WTC11 (cell line): ENCODE data around the gene GRAMD4. TPM values are rescaled to one million over a fixed set of nuclear protein-coding genes. Genes with fewer than 3 reads are reported as not detected.
A peak's percentile ranks its signal among the peaks of the same experiment; 100 is the strongest.

Experiments
- ATAC-seq: fragments of 200-7000 bp; cut with Tn5 transposase; 2 replicates; pipeline ENCODE4 v1.10.0; 2021; ENCODE audit warnings: mild to moderate bottlenecking, moderate library complexity
- CTCF ChIA-PET: fragments of 300-600 bp; sonication (Branson Sonifier 250); formaldehyde crosslinking; loops from one replicate; lab custom pipeline; 2021; ENCODE audit warnings: antibody characterized with exemption; lab: Charles Lee
- POLR2A ChIA-PET: fragments of 350-600 bp; sonication (Branson Sonifier 250); formaldehyde crosslinking; loops from one replicate; lab custom pipeline; 2021; ENCODE audit warnings: antibody characterized with exemption; lab: Charles Lee
- DNase-seq: peaks from one replicate; pipeline ENCODE4 v3.0.0; 2021; ENCODE audit warnings: low spot score
- H3K27ac Mint-ChIP-seq: 2 replicates; pipeline ENCODE4 v1.8.0; 2021; ENCODE audit warnings: mixed read lengths
- H3K27me3 Mint-ChIP-seq: 2 replicates; pipeline ENCODE4 v1.8.0; 2021; ENCODE audit warnings: low read depth, mild to moderate bottlenecking, moderate library complexity, mixed read lengths
- H3K36me3 Mint-ChIP-seq: 2 replicates; pipeline ENCODE4 v1.8.0; 2021; ENCODE audit warnings: mixed read lengths
- H3K4me1 Mint-ChIP-seq: 2 replicates; pipeline ENCODE4 v1.8.0; 2022; ENCODE audit warnings: mixed read lengths
- H3K4me3 Mint-ChIP-seq: 2 replicates; pipeline ENCODE4 v1.8.0; 2021; ENCODE audit warnings: mild to moderate bottlenecking, moderate library complexity, mixed read lengths
- H3K9me3 Mint-ChIP-seq: 2 replicates; pipeline ENCODE4 v1.8.0; 2021; ENCODE audit warnings: mixed read lengths
- ERG ChIP-seq: fragments of 250-450 bp; sonication (Bioruptor Pico); IDR thresholded peaks from 2 replicates; pipeline ENCODE4 v1.8.0; 2021; ENCODE audit warnings: mild to moderate bottlenecking
- FOXK1 ChIP-seq: sonication (generic); formaldehyde crosslinking; IDR thresholded peaks from 2 replicates; pipeline ENCODE4 v1.8.0; 2022; ENCODE audit warnings: mild to moderate bottlenecking, moderate library complexity, missing genetic modification reagents
- FOXP1 ChIP-seq: sonication (generic); formaldehyde crosslinking; IDR thresholded peaks from 2 replicates; pipeline ENCODE4 v1.8.0; 2022; ENCODE audit warnings: missing genetic modification reagents, mild to moderate bottlenecking, moderate library complexity, borderline replicate concordance
- NFE2L1 ChIP-seq: sonication (generic); formaldehyde crosslinking; IDR thresholded peaks from 2 replicates; pipeline ENCODE4 v1.8.1; 2023; ENCODE audit warnings: missing genetic modification reagents
- NR3C1 ChIP-seq: sonication (generic); formaldehyde crosslinking; conservative IDR thresholded peaks from 2 replicates; pipeline ENCODE4 v1.8.1; 2023; ENCODE audit warnings: low read depth, mild to moderate bottlenecking, missing genetic modification reagents
- SP1 ChIP-seq: sonication (generic); formaldehyde crosslinking; conservative IDR thresholded peaks from 2 replicates; pipeline ENCODE4 v1.8.1; 2022; ENCODE audit warnings: missing genetic modification reagents
- USF1 ChIP-seq: sonication (generic); formaldehyde crosslinking; IDR thresholded peaks from 2 replicates; pipeline ENCODE4 v1.8.0; 2022; ENCODE audit warnings: mild to moderate bottlenecking, missing genetic modification reagents
- ZNF138 ChIP-seq: sonication (generic); formaldehyde crosslinking; conservative IDR thresholded peaks from 2 replicates; pipeline ENCODE4 v1.8.1; 2022; ENCODE audit warnings: mild to moderate bottlenecking, moderate library complexity, missing genetic modification reagents
- ZNF416 ChIP-seq: fragments of 250-450 bp; sonication (Bioruptor Pico); IDR thresholded peaks from 2 replicates; pipeline ENCODE4 v1.9.0; 2021; ENCODE audit warnings: mild to moderate bottlenecking, inconsistent platforms
- total RNA-seq: library from RNA; stranded (reverse); gene quantifications from 3 replicates; pipeline ENCODE4 v1.2.3, GENCODE V29; 2021
- TF ChIP-seq, protein P1 (sequence below): sonication (generic); formaldehyde crosslinking; IDR thresholded peaks from 2 replicates; pipeline ENCODE4 v1.8.1; 2023; ENCODE audit warnings: mild to moderate bottlenecking, missing genetic modification reagents, moderate library complexity
- TF ChIP-seq, protein P2 (sequence below): sonication (generic); formaldehyde crosslinking; IDR thresholded peaks from 2 replicates; pipeline ENCODE4 v1.8.0; 2022; ENCODE audit warnings: mild to moderate bottlenecking, missing genetic modification reagents
- TF ChIP-seq, protein P3 (sequence below): fragments of 250-450 bp; sonication (Bioruptor Pico); IDR thresholded peaks from 2 replicates; pipeline ENCODE4 v1.9.0; 2021; ENCODE audit warnings: mild to moderate bottlenecking
- TF ChIP-seq, protein P4 (sequence below): fragments of 250-450 bp; sonication (Bioruptor Pico); IDR thresholded peaks from 2 replicates; pipeline ENCODE4 v1.9.0; 2021; ENCODE audit warnings: mild to moderate bottlenecking, borderline replicate concordance
- TF ChIP-seq, protein P5 (sequence below): sonication (generic); formaldehyde crosslinking; IDR thresholded peaks from 2 replicates; pipeline ENCODE4 v1.8.1; 2023; ENCODE audit warnings: mild to moderate bottlenecking, missing genetic modification reagents
- TF ChIP-seq, protein P6 (sequence below): sonication (generic); formaldehyde crosslinking; IDR thresholded peaks from 2 replicates; pipeline ENCODE4 v1.8.0; 2022; ENCODE audit warnings: missing genetic modification reagents
- TF ChIP-seq, protein P7 (sequence below): sonication (generic); formaldehyde crosslinking; IDR thresholded peaks from 2 replicates; pipeline ENCODE4 v1.8.0; 2023; ENCODE audit warnings: missing genetic modification reagents, mild to moderate bottlenecking, borderline replicate concordance

The GRAMD4 gene
- total RNA-seq, 1 experiment from 2014 or later = 41.0 TPM

- no peaks in the 10 kb centered on the region for H3K9me3 Mint-ChIP-seq
- CTCF ChIA-PET = interaction anchor here (0.7 to 1.8 kb wide), 9 partner anchors 9 to 731 kb away, joined by 3 to 13 read pairs (median 4); no protein-coding TSS in a partner anchor
- H3K4me3 Mint-ChIP-seq = no peak overlapping the region
- ATAC-seq = peak; percentile 97
- POLR2A ChIA-PET = interaction anchor here (0.7 kb wide), 1 partner anchor 9 kb away, joined by 3 read pairs; no protein-coding TSS in a partner anchor
- peak; percentile 92 for DNase-seq
- peak overlapping the region; percentile 96 for H3K27ac Mint-ChIP-seq
- H3K4me1 Mint-ChIP-seq = peaks cover 20% of the 10 kb centered on the region
- H3K36me3 Mint-ChIP-seq = no peaks in the 10 kb centered on the region
- no peaks in the 10 kb centered on the region for H3K27me3 Mint-ChIP-seq
- TF ChIP-seq USF1 (CRISPR knock-in tag) (peak; percentile 50; the same call in 1 of the 2 replicates), ZNF138 (CRISPR knock-in tag) (peak; percentile 66; the same call in 1 of the 2 replicates), ERG (CRISPR knock-in tag) (no peak), NR3C1 (CRISPR knock-in tag) (no peak), NFE2L1 (CRISPR knock-in tag) (no peak), SP1 (CRISPR knock-in tag) (peak; percentile 56; the same call in 1 of the 2 replicates), FOXK1 (0 out of 2 replicates have a peak, but pooled peaks have one; percentile 23), ZNF416 (CRISPR knock-in tag) (no peak), FOXP1 (CRISPR knock-in tag) (no peak)
- TF ChIP-seq, protein P1, sequence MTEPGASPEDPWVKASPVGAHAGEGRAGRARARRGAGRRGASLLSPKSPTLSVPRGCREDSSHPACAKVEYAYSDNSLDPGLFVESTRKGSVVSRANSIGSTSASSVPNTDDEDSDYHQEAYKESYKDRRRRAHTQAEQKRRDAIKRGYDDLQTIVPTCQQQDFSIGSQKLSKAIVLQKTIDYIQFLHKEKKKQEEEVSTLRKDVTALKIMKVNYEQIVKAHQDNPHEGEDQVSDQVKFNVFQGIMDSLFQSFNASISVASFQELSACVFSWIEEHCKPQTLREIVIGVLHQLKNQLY (CRISPR knock-in tag) = no peak
- TF ChIP-seq, protein P2, sequence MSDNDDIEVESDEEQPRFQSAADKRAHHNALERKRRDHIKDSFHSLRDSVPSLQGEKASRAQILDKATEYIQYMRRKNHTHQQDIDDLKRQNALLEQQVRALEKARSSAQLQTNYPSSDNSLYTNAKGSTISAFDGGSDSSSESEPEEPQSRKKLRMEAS = peak; percentile 63
- TF ChIP-seq, protein P3, sequence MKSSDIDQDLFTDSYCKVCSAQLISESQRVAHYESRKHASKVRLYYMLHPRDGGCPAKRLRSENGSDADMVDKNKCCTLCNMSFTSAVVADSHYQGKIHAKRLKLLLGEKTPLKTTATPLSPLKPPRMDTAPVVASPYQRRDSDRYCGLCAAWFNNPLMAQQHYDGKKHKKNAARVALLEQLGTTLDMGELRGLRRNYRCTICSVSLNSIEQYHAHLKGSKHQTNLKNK (CRISPR knock-in tag) = no peak
- TF ChIP-seq, protein P4, sequence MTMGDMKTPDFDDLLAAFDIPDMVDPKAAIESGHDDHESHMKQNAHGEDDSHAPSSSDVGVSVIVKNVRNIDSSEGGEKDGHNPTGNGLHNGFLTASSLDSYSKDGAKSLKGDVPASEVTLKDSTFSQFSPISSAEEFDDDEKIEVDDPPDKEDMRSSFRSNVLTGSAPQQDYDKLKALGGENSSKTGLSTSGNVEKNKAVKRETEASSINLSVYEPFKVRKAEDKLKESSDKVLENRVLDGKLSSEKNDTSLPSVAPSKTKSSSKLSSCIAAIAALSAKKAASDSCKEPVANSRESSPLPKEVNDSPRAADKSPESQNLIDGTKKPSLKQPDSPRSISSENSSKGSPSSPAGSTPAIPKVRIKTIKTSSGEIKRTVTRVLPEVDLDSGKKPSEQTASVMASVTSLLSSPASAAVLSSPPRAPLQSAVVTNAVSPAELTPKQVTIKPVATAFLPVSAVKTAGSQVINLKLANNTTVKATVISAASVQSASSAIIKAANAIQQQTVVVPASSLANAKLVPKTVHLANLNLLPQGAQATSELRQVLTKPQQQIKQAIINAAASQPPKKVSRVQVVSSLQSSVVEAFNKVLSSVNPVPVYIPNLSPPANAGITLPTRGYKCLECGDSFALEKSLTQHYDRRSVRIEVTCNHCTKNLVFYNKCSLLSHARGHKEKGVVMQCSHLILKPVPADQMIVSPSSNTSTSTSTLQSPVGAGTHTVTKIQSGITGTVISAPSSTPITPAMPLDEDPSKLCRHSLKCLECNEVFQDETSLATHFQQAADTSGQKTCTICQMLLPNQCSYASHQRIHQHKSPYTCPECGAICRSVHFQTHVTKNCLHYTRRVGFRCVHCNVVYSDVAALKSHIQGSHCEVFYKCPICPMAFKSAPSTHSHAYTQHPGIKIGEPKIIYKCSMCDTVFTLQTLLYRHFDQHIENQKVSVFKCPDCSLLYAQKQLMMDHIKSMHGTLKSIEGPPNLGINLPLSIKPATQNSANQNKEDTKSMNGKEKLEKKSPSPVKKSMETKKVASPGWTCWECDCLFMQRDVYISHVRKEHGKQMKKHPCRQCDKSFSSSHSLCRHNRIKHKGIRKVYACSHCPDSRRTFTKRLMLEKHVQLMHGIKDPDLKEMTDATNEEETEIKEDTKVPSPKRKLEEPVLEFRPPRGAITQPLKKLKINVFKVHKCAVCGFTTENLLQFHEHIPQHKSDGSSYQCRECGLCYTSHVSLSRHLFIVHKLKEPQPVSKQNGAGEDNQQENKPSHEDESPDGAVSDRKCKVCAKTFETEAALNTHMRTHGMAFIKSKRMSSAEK (CRISPR knock-in tag) = no peak
- TF ChIP-seq, protein P5, sequence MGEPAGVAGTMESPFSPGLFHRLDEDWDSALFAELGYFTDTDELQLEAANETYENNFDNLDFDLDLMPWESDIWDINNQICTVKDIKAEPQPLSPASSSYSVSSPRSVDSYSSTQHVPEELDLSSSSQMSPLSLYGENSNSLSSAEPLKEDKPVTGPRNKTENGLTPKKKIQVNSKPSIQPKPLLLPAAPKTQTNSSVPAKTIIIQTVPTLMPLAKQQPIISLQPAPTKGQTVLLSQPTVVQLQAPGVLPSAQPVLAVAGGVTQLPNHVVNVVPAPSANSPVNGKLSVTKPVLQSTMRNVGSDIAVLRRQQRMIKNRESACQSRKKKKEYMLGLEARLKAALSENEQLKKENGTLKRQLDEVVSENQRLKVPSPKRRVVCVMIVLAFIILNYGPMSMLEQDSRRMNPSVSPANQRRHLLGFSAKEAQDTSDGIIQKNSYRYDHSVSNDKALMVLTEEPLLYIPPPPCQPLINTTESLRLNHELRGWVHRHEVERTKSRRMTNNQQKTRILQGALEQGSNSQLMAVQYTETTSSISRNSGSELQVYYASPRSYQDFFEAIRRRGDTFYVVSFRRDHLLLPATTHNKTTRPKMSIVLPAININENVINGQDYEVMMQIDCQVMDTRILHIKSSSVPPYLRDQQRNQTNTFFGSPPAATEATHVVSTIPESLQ (CRISPR knock-in tag) = no peak
- TF ChIP-seq, protein P6, sequence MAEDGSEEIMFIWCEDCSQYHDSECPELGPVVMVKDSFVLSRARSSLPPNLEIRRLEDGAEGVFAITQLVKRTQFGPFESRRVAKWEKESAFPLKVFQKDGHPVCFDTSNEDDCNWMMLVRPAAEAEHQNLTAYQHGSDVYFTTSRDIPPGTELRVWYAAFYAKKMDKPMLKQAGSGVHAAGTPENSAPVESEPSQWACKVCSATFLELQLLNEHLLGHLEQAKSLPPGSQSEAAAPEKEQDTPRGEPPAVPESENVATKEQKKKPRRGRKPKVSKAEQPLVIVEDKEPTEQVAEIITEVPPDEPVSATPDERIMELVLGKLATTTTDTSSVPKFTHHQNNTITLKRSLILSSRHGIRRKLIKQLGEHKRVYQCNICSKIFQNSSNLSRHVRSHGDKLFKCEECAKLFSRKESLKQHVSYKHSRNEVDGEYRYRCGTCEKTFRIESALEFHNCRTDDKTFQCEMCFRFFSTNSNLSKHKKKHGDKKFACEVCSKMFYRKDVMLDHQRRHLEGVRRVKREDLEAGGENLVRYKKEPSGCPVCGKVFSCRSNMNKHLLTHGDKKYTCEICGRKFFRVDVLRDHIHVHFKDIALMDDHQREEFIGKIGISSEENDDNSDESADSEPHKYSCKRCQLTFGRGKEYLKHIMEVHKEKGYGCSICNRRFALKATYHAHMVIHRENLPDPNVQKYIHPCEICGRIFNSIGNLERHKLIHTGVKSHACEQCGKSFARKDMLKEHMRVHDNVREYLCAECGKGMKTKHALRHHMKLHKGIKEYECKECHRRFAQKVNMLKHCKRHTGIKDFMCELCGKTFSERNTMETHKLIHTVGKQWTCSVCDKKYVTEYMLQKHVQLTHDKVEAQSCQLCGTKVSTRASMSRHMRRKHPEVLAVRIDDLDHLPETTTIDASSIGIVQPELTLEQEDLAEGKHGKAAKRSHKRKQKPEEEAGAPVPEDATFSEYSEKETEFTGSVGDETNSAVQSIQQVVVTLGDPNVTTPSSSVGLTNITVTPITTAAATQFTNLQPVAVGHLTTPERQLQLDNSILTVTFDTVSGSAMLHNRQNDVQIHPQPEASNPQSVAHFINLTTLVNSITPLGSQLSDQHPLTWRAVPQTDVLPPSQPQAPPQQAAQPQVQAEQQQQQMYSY (CRISPR knock-in tag) = no peak
- TF ChIP-seq, protein P7, sequence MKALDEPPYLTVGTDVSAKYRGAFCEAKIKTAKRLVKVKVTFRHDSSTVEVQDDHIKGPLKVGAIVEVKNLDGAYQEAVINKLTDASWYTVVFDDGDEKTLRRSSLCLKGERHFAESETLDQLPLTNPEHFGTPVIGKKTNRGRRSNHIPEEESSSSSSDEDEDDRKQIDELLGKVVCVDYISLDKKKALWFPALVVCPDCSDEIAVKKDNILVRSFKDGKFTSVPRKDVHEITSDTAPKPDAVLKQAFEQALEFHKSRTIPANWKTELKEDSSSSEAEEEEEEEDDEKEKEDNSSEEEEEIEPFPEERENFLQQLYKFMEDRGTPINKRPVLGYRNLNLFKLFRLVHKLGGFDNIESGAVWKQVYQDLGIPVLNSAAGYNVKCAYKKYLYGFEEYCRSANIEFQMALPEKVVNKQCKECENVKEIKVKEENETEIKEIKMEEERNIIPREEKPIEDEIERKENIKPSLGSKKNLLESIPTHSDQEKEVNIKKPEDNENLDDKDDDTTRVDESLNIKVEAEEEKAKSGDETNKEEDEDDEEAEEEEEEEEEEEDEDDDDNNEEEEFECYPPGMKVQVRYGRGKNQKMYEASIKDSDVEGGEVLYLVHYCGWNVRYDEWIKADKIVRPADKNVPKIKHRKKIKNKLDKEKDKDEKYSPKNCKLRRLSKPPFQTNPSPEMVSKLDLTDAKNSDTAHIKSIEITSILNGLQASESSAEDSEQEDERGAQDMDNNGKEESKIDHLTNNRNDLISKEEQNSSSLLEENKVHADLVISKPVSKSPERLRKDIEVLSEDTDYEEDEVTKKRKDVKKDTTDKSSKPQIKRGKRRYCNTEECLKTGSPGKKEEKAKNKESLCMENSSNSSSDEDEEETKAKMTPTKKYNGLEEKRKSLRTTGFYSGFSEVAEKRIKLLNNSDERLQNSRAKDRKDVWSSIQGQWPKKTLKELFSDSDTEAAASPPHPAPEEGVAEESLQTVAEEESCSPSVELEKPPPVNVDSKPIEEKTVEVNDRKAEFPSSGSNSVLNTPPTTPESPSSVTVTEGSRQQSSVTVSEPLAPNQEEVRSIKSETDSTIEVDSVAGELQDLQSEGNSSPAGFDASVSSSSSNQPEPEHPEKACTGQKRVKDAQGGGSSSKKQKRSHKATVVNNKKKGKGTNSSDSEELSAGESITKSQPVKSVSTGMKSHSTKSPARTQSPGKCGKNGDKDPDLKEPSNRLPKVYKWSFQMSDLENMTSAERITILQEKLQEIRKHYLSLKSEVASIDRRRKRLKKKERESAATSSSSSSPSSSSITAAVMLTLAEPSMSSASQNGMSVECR (CRISPR knock-in tag) = no peak
These were observed 7.0 kb downstream of the GRAMD4 start for GRCh38 chr22:46626911-46627805.
